ENCODE measurements around the gene RALGAPA1. TPM values are rescaled to one million over a fixed set of nuclear protein-coding genes. Genes with fewer than 3 reads are reported as not detected.

RALGAPA1 gene
- total and polyA plus RNA-seq, 9 of the 15 experiments (the other 6 are each of a cell fraction or from before 2014, with no cell fraction given), result 2.5 to 16.3 (median 6.2) TPM

DNA sequence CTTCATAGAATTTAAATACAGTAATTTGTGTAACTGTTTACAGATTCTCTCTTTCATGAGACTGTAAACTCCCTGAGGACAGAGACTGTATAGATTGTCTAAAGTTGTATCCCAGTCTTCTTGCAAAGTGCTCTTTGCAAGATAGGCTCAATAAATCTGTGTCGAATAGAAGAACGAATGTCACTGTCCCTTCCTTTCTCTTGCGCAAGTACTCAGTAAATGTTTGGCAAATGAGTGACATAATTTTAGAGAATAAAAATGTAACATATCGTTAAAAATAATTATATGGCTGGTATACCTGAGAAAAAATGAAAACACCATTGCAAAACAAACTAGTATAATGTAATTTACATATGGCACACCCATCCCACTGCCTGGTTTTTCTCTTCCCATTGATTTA lies 1.9 kb upstream of the RALGAPA1 start:
- Histone ChIP-seq H3K79me2 (ENCODE audit: control insufficient read depth, insufficient read depth, low read length) (peaks cover 10% of the 10 kb centered on the region), H2AFZ (ENCODE audit: low read depth, low read length) (no peak overlapping the region), H3K27me3 (ENCODE audit: control insufficient read depth in 2 of 2, insufficient read depth in 2 of 2, low read length in 2 of 2) (no peaks in the 10 kb centered on the region), H3K36me3 (ENCODE audit: control insufficient read depth, insufficient read depth, low read length) (no peaks in the 10 kb centered on the region), H3K4me1 (replicated peaks in 1 of 2; ENCODE audit: control insufficient read depth in 2 of 2, insufficient read depth in 2 of 2, low read length in 2 of 2) (peaks cover 5 to 6% of the 10 kb centered on the region in 2 experiments; a peak in 3 of 5 replicates), H3K9ac (ENCODE audit: insufficient read depth in 1 of 2, low read depth in 2 of 2, low read length in 2 of 2) (no peak overlapping the region), H3K9me3 (replicated peaks; ENCODE audit: control insufficient read depth, insufficient read depth, low read depth, low read length) (no peaks in the 10 kb centered on the region), H4K20me1 (replicated peaks; ENCODE audit: control insufficient read depth, insufficient read depth, low read length) (no peaks in the 10 kb centered on the region), H3K4me2 (ENCODE audit: insufficient read depth, low read length) (no peak overlapping the region), H3K27ac (ENCODE audit: extremely low read depth, low read depth, low read length) (no peak overlapping the region), H3K9me1 (ENCODE audit: control insufficient read depth, insufficient read depth, low read length) (no peaks in the 10 kb centered on the region), H3K4me3 (no peak overlapping the region)
- ChIA-PET CTCF (ENCODE audit: low intra/inter-chr PET ratio) (no interaction called here), POLR2A (no interaction called here)
- intact Hi-C loops (cut with micrococcal nuclease), result loop anchor here (10.0 kb wide), 1 partner anchor 386 kb away; no protein-coding TSS in a partner anchor
- DNase-seq (ENCODE audit: extremely low read depth in 1 of 4, low spot score in 3 of 4) (no peak), ATAC-seq (no peak), FAIRE-seq (no peak)
- in situ Hi-C loops (cut with MboI), result loop anchor here (10.0 kb wide), 1 partner anchor 376 kb away; no protein-coding TSS in a partner anchor
- BruUV-seq (replicated peaks), result no TSS peak
- TF ChIP-seq ELF1 (tag; IDR thresholded peaks at IDR 0.05) (no peak), POLR2G (IDR thresholded peaks at IDR 0.05; ENCODE audit: low read depth, low read length) (no peak), CBX8 (IDR thresholded peaks at IDR 0.05; ENCODE audit: borderline replicate concordance, extremely low read depth, low read depth, low read length, poor library complexity, severe bottlenecking) (no peak), U2AF1 (optimal IDR thresholded peaks at IDR 0.05; ENCODE audit: low read depth, low read length) (no peak), TAF7 (tag; IDR thresholded peaks at IDR 0.05) (no peak), DIDO1 (tag; IDR thresholded peaks at IDR 0.05; ENCODE audit: low read depth) (no peak), ZKSCAN1 (IDR thresholded peaks at IDR 0.05; ENCODE audit: low read depth, low read length) (no peak), E2F3 (CRISPR knock-in tag; IDR thresholded peaks at IDR 0.05) (no peak)
- TF ChIP-seq, protein P1, sequence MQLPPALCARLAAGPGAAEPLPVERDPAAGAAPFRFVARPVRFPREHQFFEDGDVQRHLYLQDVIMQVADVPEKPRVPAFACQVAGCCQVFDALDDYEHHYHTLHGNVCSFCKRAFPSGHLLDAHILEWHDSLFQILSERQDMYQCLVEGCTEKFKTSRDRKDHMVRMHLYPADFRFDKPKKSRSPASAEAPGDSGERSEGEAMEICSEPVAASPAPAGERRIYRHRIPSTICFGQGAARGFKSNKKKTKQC (CRISPR knock-in tag; IDR thresholded peaks at IDR 0.05), result no peak
- WGBS (ENCODE audit: insufficient coverage, low coverage, missing lambda C conversion rate), result 79% methylated on average over 4 of the region's 4 CpGs

All from K562 (cell line).